Uterus (tissue), 4 donors: ENCODE measurements around the gene ATP10A. TPM values are rescaled to one million over a fixed set of nuclear protein-coding genes. Genes with fewer than 3 reads are reported as not detected.

Experiments used
- DNase-seq, 2 donors: peaks; one replicate each; pipeline ENCODE4 v3.0.0-alpha.2; 2019 to 2020
- H3K27ac ChIP-seq, 2 donors: fragments of 200-600 bp; sonication (generic); 1 replicate in 1 of 2; 2 replicates in 1 of 2; pipeline ENCODE4 v1.5.1; 2016 to 2018
- H3K27me3 ChIP-seq, 2 donors: fragments of 200-600 bp; sonication (generic); one replicate each; pipeline ENCODE4 v1.5.1; 2018 to 2019; ENCODE audit warnings: control low read depth in 1 of 2
- H3K36me3 ChIP-seq, 2 donors: fragments of 200-600 bp; sonication (generic); one replicate each; pipeline ENCODE4 v1.5.1; 2019; ENCODE audit warnings: control low read depth in 1 of 2
- H3K4me1 ChIP-seq, 2 donors: fragments of 200-600 bp; sonication (generic); one replicate each; pipeline ENCODE4 v1.5.1; 2018 to 2019; ENCODE audit warnings: control low read depth in 1 of 2
- H3K4me3 ChIP-seq, 2 donors: fragments of 200-600 bp; sonication (generic); 1 replicate in 1 of 2; 2 replicates in 1 of 2; pipeline ENCODE4 v1.5.1; 2018 to 2019; ENCODE audit warnings: mild to moderate bottlenecking in 1 of 2
- H3K9me3 ChIP-seq, 2 donors: fragments of 200-600 bp; sonication (generic); one replicate each; pipeline ENCODE4 v1.5.1; 2019; ENCODE audit warnings: control low read depth in 1 of 2
- POLR2A ChIP-seq, 2 donors: fragments of 450-650 bp; IDR thresholded peaks; one replicate each; pipeline ENCODE4 v1.6.1; 2016; ENCODE audit warnings: antibody characterized with exemption in 2 of 2, mild to moderate bottlenecking in 1 of 2, moderate library complexity in 1 of 2
- intact Hi-C: fragments of 100-400 bp; cut with DNase I; formaldehyde crosslinking; loops from one replicate; pipeline ENCODE4 v1.15.1; 2023; ENCODE audit warnings: low total_unique reads
- total RNA-seq, 4 donors: library from RNA; depleted of rRNA in 3 of 4; stranded (reverse); fragments of >200 nt in 3 of 4; gene quantifications; one replicate each; pipeline versions ENCODE4 v1.1.0 to v1.2.4, GENCODE V29; 2014 to 2023
- TF ChIP-seq, protein P1 (sequence below), 4 experiments: fragments of 200-600 bp in 2 of 4; fragments of 450-650 bp in 2 of 4; sonication (generic) in 2 of 4; IDR thresholded peaks; one replicate each; pipeline ENCODE4 v1.5.1; 2016 to 2019; ENCODE audit warnings: antibody characterized with exemption in 4 of 4, mild to moderate bottlenecking in 2 of 4, moderate library complexity in 1 of 4
- donor health status: DM: yes; HTN: yes; CAD: no.

The ATP10A gene
- total RNA-seq, 4 donors from 2014 or later, result 0.29 to 3.8 (median 2.5) TPM

DNA sequence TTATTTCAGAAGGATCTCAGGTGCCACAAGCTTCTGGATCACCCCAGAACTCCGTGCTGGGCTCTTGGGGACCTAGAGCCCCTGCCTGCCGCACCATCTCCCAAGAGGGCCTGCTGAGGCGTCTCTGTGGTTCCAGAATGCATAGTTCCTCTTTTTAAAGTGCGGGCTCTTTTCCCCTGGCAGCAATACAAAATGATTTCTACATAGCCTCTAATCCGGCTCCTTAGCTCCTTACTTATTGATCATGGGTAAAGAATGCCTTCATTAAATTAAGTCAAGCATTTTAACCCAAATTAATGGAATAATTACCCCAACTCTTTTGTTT is 121.9 kb downstream of the ATP10A start:
- Histone ChIP-seq H3K4me1 (no peaks in the 10 kb centered on the region), H3K9me3 (no peaks in the 10 kb centered on the region), H3K27ac (no peak overlapping the region), H3K27me3 (no peaks in the 10 kb centered on the region), H3K4me3 (no peak overlapping the region), H3K36me3 (no peaks in the 10 kb centered on the region)
- no peak for TF ChIP-seq POLR2A (IDR thresholded peaks at IDR 0.05)
- TF ChIP-seq, protein P1, sequence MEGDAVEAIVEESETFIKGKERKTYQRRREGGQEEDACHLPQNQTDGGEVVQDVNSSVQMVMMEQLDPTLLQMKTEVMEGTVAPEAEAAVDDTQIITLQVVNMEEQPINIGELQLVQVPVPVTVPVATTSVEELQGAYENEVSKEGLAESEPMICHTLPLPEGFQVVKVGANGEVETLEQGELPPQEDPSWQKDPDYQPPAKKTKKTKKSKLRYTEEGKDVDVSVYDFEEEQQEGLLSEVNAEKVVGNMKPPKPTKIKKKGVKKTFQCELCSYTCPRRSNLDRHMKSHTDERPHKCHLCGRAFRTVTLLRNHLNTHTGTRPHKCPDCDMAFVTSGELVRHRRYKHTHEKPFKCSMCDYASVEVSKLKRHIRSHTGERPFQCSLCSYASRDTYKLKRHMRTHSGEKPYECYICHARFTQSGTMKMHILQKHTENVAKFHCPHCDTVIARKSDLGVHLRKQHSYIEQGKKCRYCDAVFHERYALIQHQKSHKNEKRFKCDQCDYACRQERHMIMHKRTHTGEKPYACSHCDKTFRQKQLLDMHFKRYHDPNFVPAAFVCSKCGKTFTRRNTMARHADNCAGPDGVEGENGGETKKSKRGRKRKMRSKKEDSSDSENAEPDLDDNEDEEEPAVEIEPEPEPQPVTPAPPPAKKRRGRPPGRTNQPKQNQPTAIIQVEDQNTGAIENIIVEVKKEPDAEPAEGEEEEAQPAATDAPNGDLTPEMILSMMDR (IDR thresholded peaks at IDR 0.05), result no peak
- no peak for DNase-seq
- intact Hi-C loops, result no loop called here

DNA sequence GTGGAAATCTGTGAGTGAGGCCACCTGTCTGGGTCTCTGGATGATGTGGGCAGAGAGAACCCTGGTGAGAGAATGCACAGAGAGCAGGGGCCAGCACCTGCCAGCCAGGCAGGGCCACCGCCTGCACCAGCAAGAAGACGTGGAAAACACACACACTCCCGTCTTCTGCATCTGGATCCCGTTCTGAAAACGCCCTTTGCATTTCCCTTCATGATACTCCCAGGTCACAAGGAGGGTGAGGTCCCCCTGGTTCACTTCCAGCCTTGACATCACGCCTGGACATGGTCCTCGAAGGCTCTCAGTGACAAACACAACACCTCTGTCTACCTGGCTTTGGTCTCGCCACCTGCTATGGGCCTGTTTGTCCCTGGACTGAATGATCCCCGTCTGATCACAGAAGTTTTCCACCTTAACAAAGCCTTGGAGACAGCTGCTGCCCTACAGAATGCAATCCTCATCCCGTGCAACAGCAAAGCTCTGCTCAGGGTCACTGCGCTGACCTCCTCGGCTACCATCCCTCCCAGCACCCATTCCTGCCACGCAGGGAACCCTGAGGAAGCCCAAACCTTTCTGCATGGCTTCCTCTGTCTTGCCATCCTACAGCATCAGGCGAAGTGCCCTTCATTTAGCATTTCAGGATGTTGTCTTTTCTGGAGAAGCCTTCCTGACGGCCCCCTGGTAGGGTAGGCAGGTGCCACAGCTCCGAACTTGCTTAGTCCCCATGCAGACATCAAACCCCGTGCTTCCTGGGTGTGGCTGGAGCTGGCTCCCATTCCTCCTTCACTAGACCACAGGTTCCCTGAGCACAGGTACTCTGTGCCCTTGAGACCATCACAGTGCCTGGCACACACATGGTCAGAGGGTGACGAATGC is 122.5 kb downstream of the ATP10A start:
- TF ChIP-seq, protein P1 (IDR thresholded peaks at IDR 0.05), result no peak
- no peak for TF ChIP-seq POLR2A (IDR thresholded peaks at IDR 0.05)
- no peak overlapping the region for H3K4me3 ChIP-seq
- H3K4me1 ChIP-seq, result no peaks in the 10 kb centered on the region
- no peak overlapping the region for H3K27ac ChIP-seq
- no peaks in the 10 kb centered on the region for H3K9me3 ChIP-seq
- no peaks in the 10 kb centered on the region for H3K36me3 ChIP-seq
- no peak for DNase-seq
- intact Hi-C loops, result no loop called here
- H3K27me3 ChIP-seq, result no peaks in the 10 kb centered on the region

GRCh38 chr15:25739687-25740121 is 123.4 kb downstream of the ATP10A start:
- no peaks in the 10 kb centered on the region for H3K36me3 ChIP-seq
- no peaks in the 10 kb centered on the region for H3K9me3 ChIP-seq
- H3K4me3 ChIP-seq, result no peak overlapping the region
- TF ChIP-seq, protein P1 (IDR thresholded peaks at IDR 0.05), result peak in 3 of 4 experiments; percentile 11 to 38 (median 33)
- no peak for TF ChIP-seq POLR2A (IDR thresholded peaks at IDR 0.05)
- no peaks in the 10 kb centered on the region for H3K4me1 ChIP-seq
- H3K27me3 ChIP-seq, result no peaks in the 10 kb centered on the region
- intact Hi-C loops, result loop anchor here (10.0 kb wide), 1 partner anchor 65 kb away; no protein-coding TSS in a partner anchor
- no peak for DNase-seq
- no peak overlapping the region for H3K27ac ChIP-seq

DNA sequence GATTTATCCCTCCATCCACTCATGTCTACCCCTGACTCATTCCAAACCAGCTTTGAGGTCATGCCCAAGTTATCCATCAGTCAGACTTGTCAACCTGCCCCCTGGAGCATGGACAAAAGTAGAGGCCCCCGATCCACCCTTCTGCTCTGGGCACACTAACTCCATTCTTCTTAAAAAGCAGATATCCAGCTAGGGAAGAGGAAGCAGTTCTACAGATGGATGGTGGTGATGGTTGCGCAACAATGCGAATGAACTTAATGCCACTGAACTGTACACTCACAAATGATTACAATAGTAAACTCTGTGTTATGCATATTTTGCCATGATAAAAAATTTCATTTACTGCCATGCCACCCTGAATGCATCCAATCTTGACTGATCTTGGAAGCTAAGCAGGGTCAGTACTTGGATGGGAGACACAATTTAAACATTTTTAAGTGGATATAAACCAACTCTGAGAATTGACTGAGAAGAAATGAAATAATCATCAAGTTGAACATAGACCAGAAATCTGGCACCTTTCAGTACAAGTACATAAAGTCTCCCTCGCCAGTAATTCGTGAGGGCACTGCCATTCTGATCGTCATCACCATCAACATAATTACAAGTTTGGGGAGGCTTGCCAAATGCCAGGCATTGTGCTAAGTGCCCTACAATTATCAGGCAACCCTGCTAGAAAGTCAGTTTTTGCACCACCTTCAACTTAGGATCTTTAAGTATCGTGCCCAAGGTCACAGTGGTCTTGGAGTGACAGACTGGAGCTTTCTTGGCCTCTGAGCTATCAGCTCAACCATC is 124.8 kb downstream of the ATP10A start:
- no peak for TF ChIP-seq POLR2A (IDR thresholded peaks at IDR 0.05)
- TF ChIP-seq, protein P1 (IDR thresholded peaks at IDR 0.05), result no peak
- no peaks in the 10 kb centered on the region for H3K9me3 ChIP-seq
- intact Hi-C loops, result loop anchor here (10.0 kb wide), 1 partner anchor 64 kb away; no protein-coding TSS in a partner anchor
- DNase-seq, result no peak
- H3K27ac ChIP-seq, result no peak overlapping the region
- no peaks in the 10 kb centered on the region for H3K36me3 ChIP-seq
- H3K4me1 ChIP-seq, result no peaks in the 10 kb centered on the region
- no peaks in the 10 kb centered on the region for H3K27me3 ChIP-seq
- H3K4me3 ChIP-seq, result no peak overlapping the region

DNA sequence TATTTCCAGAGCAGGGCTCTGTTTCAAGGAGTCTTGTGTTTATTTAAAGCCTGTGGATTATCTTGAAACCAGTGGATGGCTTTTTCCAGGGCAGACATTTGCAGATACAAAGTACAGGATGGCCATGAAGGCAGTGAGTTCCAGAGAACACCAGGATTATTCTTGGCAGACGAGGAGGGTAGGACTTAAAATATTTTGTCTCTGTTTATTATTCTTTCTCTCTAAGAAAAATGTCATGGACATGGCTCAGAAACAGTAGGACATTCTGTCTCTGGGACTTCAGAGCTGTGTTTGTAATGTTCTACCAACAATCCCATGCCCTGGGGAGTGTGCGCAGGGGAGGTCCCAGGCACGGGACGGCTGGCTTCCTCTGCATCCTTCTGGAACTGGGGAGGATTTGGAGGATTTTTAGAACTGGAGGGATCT is 125.9 kb downstream of the ATP10A start:
- no peaks in the 10 kb centered on the region for H3K4me1 ChIP-seq
- TF ChIP-seq, protein P1 (IDR thresholded peaks at IDR 0.05), result no peak
- no peak for TF ChIP-seq POLR2A (IDR thresholded peaks at IDR 0.05)
- H3K27ac ChIP-seq, result no peak overlapping the region
- no peaks in the 10 kb centered on the region for H3K36me3 ChIP-seq
- H3K4me3 ChIP-seq, result no peak overlapping the region
- H3K9me3 ChIP-seq, result no peaks in the 10 kb centered on the region
- no peaks in the 10 kb centered on the region for H3K27me3 ChIP-seq
- DNase-seq, result no peak
- intact Hi-C loops, result loop anchor here (10.0 kb wide), 1 partner anchor 62 kb away; no protein-coding TSS in a partner anchor
